Stimulated activated naive CD4-positive, alpha-beta T cell (primary cell): Measurements from ENCODE around the gene PLEKHO2.

ENCODE experiments used
- DNase-seq, 6 experiments: peaks; one replicate each; lab custom pipeline; 2025; lab: John Stamatoyannopoulos, UW

The PLEKHO2 gene

GRCh38 chr15:64912379-64913325, 70.9 kb downstream of the PLEKHO2 start:
- no peak for DNase-seq

- DNase-seq: no peak
These were observed 74.0 kb downstream of the PLEKHO2 start for GRCh38 chr15:64915518-64916227.

GRCh38 chr15:64916365-64916764, 74.7 kb downstream of the PLEKHO2 start:
- DNase-seq: no peak

DNA sequence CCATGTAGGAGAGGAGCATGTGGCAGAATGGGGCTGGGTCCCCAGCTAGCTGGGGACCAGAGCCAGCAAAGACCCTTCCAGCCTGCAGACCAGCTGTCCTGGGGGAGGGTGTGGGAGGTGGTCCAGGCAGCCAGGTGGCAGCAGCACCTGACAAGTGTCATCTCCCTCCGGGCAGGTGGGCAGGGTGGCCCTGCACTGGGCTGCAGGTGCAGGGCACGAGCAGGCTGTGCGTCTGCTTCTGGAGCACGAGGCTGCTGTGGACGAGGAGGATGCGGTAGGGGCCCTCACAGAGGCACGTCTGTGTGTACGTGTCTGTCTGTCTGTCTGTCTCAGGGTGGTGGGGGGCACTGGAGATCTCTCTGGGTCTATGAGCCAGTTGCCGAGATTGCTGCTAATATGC, 75.5 kb downstream of the PLEKHO2 start:
- no peak for DNase-seq
